GM18858 (cell line): Measurements from ENCODE around the gene TSEN54.
A peak's percentile ranks its signal among the peaks of the same experiment; 100 is the strongest.

Experiments used
- ATAC-seq: cut with Tn5 transposase; IDR thresholded peaks from one replicate; pipeline ENCODE4 v1.9.1; 2021; ENCODE audit not compliant: unreplicated experiment

TSEN54 gene

GRCh38 chr17:75503976-75504346 is 12.4 kb upstream of the TSEN54 start:
- no peak for ATAC-seq

- ATAC-seq, result no peak
These were observed 11.8 kb upstream of the TSEN54 start for GRCh38 chr17:75504347-75505151.

- no peak for ATAC-seq
These were observed 11.2 kb upstream of the TSEN54 start for GRCh38 chr17:75505152-75505409.

- ATAC-seq, result no peak
These were observed 10.7 kb upstream of the TSEN54 start for GRCh38 chr17:75505640-75506039.

GRCh38 chr17:75506134-75506533 is 10.2 kb upstream of the TSEN54 start:
- no peak for ATAC-seq

- no peak for ATAC-seq
These were observed 9.4 kb upstream of the TSEN54 start for GRCh38 chr17:75506888-75507287.

- no peak for ATAC-seq
These were observed 8.3 kb upstream of the TSEN54 start for GRCh38 chr17:75507733-75508719.

GRCh38 chr17:75508931-75509361 is 7.4 kb upstream of the TSEN54 start:
- no peak for ATAC-seq

GRCh38 chr17:75509528-75510258 is 6.6 kb upstream of the TSEN54 start:
- ATAC-seq, result no peak

GRCh38 chr17:75511270-75511609 is 5.1 kb upstream of the TSEN54 start:
- no peak for ATAC-seq

- ATAC-seq, result no peak
These were observed 4.4 kb upstream of the TSEN54 start for GRCh38 chr17:75511610-75512575.

GRCh38 chr17:75512926-75513640 is 3.2 kb upstream of the TSEN54 start:
- no peak for ATAC-seq

GRCh38 chr17:75513641-75514000 is 2.7 kb upstream of the TSEN54 start:
- ATAC-seq, result no peak

GRCh38 chr17:75514299-75514918 is 1.9 kb upstream of the TSEN54 start:
- no peak for ATAC-seq

- no peak for ATAC-seq
These were observed 1.3 kb upstream of the TSEN54 start for GRCh38 chr17:75514919-75515495.

- ATAC-seq, result peak; percentile 5
These were observed 653 bp upstream of the TSEN54 start, which contains the start of gene CASKIN2 for GRCh38 chr17:75515496-75516254. TSS of gene CASKIN2 (minus strand) at chr17:75515537. CDS start at chr17:75513804, 1,733 bp downstream.

- peak; percentile 15 for ATAC-seq
These were observed 430 bp downstream of the TSEN54 start for GRCh38 chr17:75516619-75517296.
